ENCODE measurements around the gene HSPA4L.

The HSPA4L gene

GRCh38 chr4:127843704-127844600 is 61.8 kb downstream of the HSPA4L start:
- TF ChIP-seq POU6F1 (CRISPR knock-in tag; IDR thresholded peaks at IDR 0.05; ENCODE audit: borderline replicate concordance, low read depth) (no peak), CREB5 (CRISPR knock-in tag; IDR thresholded peaks at IDR 0.05; ENCODE audit: low read depth) (no peak), ZC3H10 (CRISPR knock-in tag; IDR thresholded peaks at IDR 0.05) (no peak), ISL1 (CRISPR knock-in tag; IDR thresholded peaks at IDR 0.05) (no peak), CSDC2 (CRISPR knock-in tag; IDR thresholded peaks at IDR 0.05) (no peak), CSRNP3 (CRISPR knock-in tag; IDR thresholded peaks at IDR 0.05) (no peak), ARNTL (CRISPR knock-in tag; IDR thresholded peaks at IDR 0.05; ENCODE audit: borderline replicate concordance, low read depth) (no peak), BACH2 (CRISPR knock-in tag; IDR thresholded peaks at IDR 0.05; ENCODE audit: borderline replicate concordance) (no peak), ZNF8 (CRISPR knock-in tag; IDR thresholded peaks at IDR 0.05) (no peak), TOX (CRISPR knock-in tag; IDR thresholded peaks at IDR 0.05; ENCODE audit: borderline replicate concordance) (no peak)
- ATAC-seq, result no peak

GRCh38 chr4:127844601-127845116 is 62.5 kb downstream of the HSPA4L start:
- TF ChIP-seq CREB5 (CRISPR knock-in tag; IDR thresholded peaks at IDR 0.05; ENCODE audit: low read depth) (no peak), TOX (CRISPR knock-in tag; IDR thresholded peaks at IDR 0.05; ENCODE audit: borderline replicate concordance) (no peak), ZFP30 (CRISPR knock-in tag; IDR thresholded peaks at IDR 0.05) (no peak), SNAI2 (CRISPR knock-in tag; IDR thresholded peaks at IDR 0.05) (no peak), ZFP3 (CRISPR knock-in tag; IDR thresholded peaks at IDR 0.05) (no peak), CSRNP3 (CRISPR knock-in tag; IDR thresholded peaks at IDR 0.05) (no peak), PATZ1 (CRISPR knock-in tag; IDR thresholded peaks at IDR 0.05; ENCODE audit: borderline replicate concordance) (no peak), ZNF8 (CRISPR knock-in tag; IDR thresholded peaks at IDR 0.05) (no peak), RARB (CRISPR knock-in tag; IDR thresholded peaks at IDR 0.05) (no peak), ZC3H10 (CRISPR knock-in tag; IDR thresholded peaks at IDR 0.05) (no peak), PPARA (CRISPR knock-in tag; IDR thresholded peaks at IDR 0.05; ENCODE audit: borderline replicate concordance) (no peak), TSHZ2 (CRISPR knock-in tag; IDR thresholded peaks at IDR 0.05) (no peak), ISL1 (CRISPR knock-in tag; IDR thresholded peaks at IDR 0.05) (no peak), CSDC2 (CRISPR knock-in tag; IDR thresholded peaks at IDR 0.05) (no peak), GLIS3 (CRISPR knock-in tag; IDR thresholded peaks at IDR 0.05) (no peak), POU6F1 (CRISPR knock-in tag; IDR thresholded peaks at IDR 0.05; ENCODE audit: borderline replicate concordance, low read depth) (no peak), OSR1 (CRISPR knock-in tag; IDR thresholded peaks at IDR 0.05) (no peak), ZNF70 (CRISPR knock-in tag; IDR thresholded peaks at IDR 0.05) (no peak), TCF4 (CRISPR knock-in tag; IDR thresholded peaks at IDR 0.05; ENCODE audit: borderline replicate concordance) (no peak), ZNF565 (CRISPR knock-in tag; conservative IDR thresholded peaks at IDR 0.05; ENCODE audit: low read depth) (no peak)
- no peak for ATAC-seq

Measured in SK-N-SH treated with all-trans-retinoic acid at 6 μM for 48 hours (cell line).